K562 (cell line): ENCODE measurements around the gene SPIRE1. TPM values are rescaled to one million over a fixed set of nuclear protein-coding genes. Genes with fewer than 3 reads are reported as not detected.

Experiments
- ARID1B ChIP-seq: fragments of 450-650 bp; IDR thresholded peaks from 2 replicates; pipeline ENCODE4 v1.6.1; 2016; ENCODE audit warnings: antibody characterized with exemption, mild to moderate bottlenecking, inconsistent platforms
- BRCA1 ChIP-seq, 2 experiments: fragments of 450-650 bp in 1 of 2; sonication (generic) in 1 of 2; formaldehyde crosslinking in 1 of 2; IDR thresholded peaks; 2 replicates each; pipeline versions ENCODE4 v1.5.0 to v1.6.1; 2017 to 2020; ENCODE audit warnings: mild to moderate bottlenecking in 1 of 2, missing genetic modification reagents in 1 of 2
- BRD9 ChIP-seq: fragments of 450-650 bp; IDR thresholded peaks from 2 replicates; pipeline ENCODE4 v1.6.1; 2018; ENCODE audit warnings: low read depth; ENCODE audit not compliant: partially characterized antibody
- DPF2 ChIP-seq: fragments of 450-650 bp; IDR thresholded peaks from 2 replicates; pipeline ENCODE4 v1.6.1; 2016
- ID3 ChIP-seq, 2 experiments: fragments of 250-450 bp in 1 of 2; fragments of 450-650 bp in 1 of 2; sonication (Bioruptor Pico) in 1 of 2; IDR thresholded peaks; 2 replicates each; pipeline versions ENCODE4 v1.6.1 to v1.8.0; 2016 to 2021; ENCODE audit warnings: mild to moderate bottlenecking in 2 of 2, moderate library complexity in 2 of 2, missing compliant biosample characterization in 1 of 2, missing genetic modification characterization in 1 of 2
- KAT8 ChIP-seq: fragments of 450-650 bp; IDR thresholded peaks from 2 replicates; pipeline ENCODE4 v1.6.1; 2016; ENCODE audit warnings: low read depth, mild to moderate bottlenecking
- MEF2D ChIP-seq: conservative IDR thresholded peaks from 2 replicates; pipeline ENCODE4 v1.6.1; 2016; ENCODE audit warnings: low read depth, missing genetic modification characterization, missing compliant biosample characterization
- MXD1 ChIP-seq: fragments of 250-450 bp; sonication (Bioruptor Pico); IDR thresholded peaks from 2 replicates; pipeline ENCODE4 v1.8.0; 2021; ENCODE audit warnings: borderline replicate concordance, mild to moderate bottlenecking, moderate library complexity; ENCODE audit not compliant: poor library complexity, severe bottlenecking
- PHB2 ChIP-seq: fragments of 450-650 bp; IDR thresholded peaks from 2 replicates; pipeline ENCODE4 v1.6.1; 2017; ENCODE audit warnings: low read depth
- PHF20 ChIP-seq: fragments of 450-650 bp; IDR thresholded peaks from 2 replicates; pipeline ENCODE4 v1.6.1; 2018; ENCODE audit not compliant: partially characterized antibody
- POLR2G ChIP-seq: fragments of 200-400 bp; formaldehyde crosslinking; IDR thresholded peaks from 2 replicates; pipeline ENCODE4 v1.6.1; 2017; ENCODE audit warnings: low read depth, mild to moderate bottlenecking, antibody characterized with exemption, low read length, moderate library complexity
- POLR3G ChIP-seq: IDR thresholded peaks from 2 replicates; pipeline ENCODE4 v1.6.1; 2011; ENCODE audit not compliant: insufficient read length, insufficient replicate concordance; ENCODE audit errors: extremely low read depth
- SRSF3 ChIP-seq: fragments of 200-400 bp; formaldehyde crosslinking; IDR thresholded peaks from 2 replicates; pipeline ENCODE4 v1.6.1; 2016; ENCODE audit warnings: mild to moderate bottlenecking, low read length, moderate library complexity; ENCODE audit not compliant: insufficient read depth
- SRSF7 ChIP-seq: fragments of 200-400 bp; formaldehyde crosslinking; optimal IDR thresholded peaks from 2 replicates; pipeline ENCODE3; 2017; ENCODE audit warnings: mild to moderate bottlenecking, low read depth, low read length
- ZBTB33 ChIP-seq: sonication (generic); formaldehyde crosslinking; IDR thresholded peaks from 2 replicates; pipeline ENCODE4 v1.8.1; 2023; ENCODE audit warnings: mild to moderate bottlenecking, missing genetic modification reagents
- ZNF239 ChIP-seq: fragments of 250-450 bp; sonication (Bioruptor Pico); IDR thresholded peaks from 2 replicates; pipeline ENCODE4 v1.4.0; 2020; ENCODE audit warnings: mild to moderate bottlenecking
- ZNF347 ChIP-seq: fragments of 450-650 bp; formaldehyde crosslinking; IDR thresholded peaks from 2 replicates; pipeline ENCODE4 v1.4.0; 2020; ENCODE audit warnings: low read depth, mild to moderate bottlenecking, moderate library complexity
- ZNF507 ChIP-seq: conservative IDR thresholded peaks from 2 replicates; pipeline ENCODE4 v1.6.1; 2017; ENCODE audit warnings: missing genetic modification characterization, missing compliant biosample characterization
- ZNF583 ChIP-seq: fragments of 250-450 bp; sonication (Bioruptor Pico); IDR thresholded peaks from 2 replicates; pipeline ENCODE4 v1.4.0; 2020
- ZNF695 ChIP-seq: fragments of 450-650 bp; formaldehyde crosslinking; IDR thresholded peaks from 2 replicates; pipeline ENCODE4 v1.4.0; 2020; ENCODE audit warnings: mild to moderate bottlenecking, moderate library complexity
- polyA plus RNA-seq, 8 experiments: library from polyadenylated mRNA; depleted of rRNA in 4 of 8; stranded (reverse) in 5 of 8; unstranded in 3 of 8; fragments of >200 nt; fragmentation: Nextera tagmentation in 2 of 8; fragmentation: Illumina TruSeq in 1 of 8; extraction: Ambion mirVana in 2 of 8; extraction: Trizol in 1 of 8; gene quantifications; 2 replicates each; pipeline versions ENCODE4 v1.2.1 to v1.2.3, GENCODE V29; 2011 to 2014; ENCODE audit warnings: inconsistent platforms in 1 of 8, missing spikeins in 1 of 8
- total RNA-seq, 7 experiments: library from RNA; depleted of rRNA in 6 of 7; stranded (reverse); fragments of >200 nt in 6 of 7; fragmentation: Illumina TruSeq in 2 of 7; extraction: Trizol in 2 of 7; gene quantifications; 2 replicates each; pipeline versions ENCODE4 v1.2.1 to v1.2.3, GENCODE V29; 2011 to 2021; ENCODE audit warnings: low replicate concordance in 1 of 7
- TF ChIP-seq, protein P1 (sequence below): sonication (generic); formaldehyde crosslinking; IDR thresholded peaks from 2 replicates; pipeline ENCODE4 v1.8.0; 2022; ENCODE audit warnings: mild to moderate bottlenecking, low read depth, missing genetic modification reagents
- TF ChIP-seq, protein P2 (sequence below): fragments of 450-650 bp; IDR thresholded peaks from 2 replicates; pipeline ENCODE4 v1.6.1; 2014; ENCODE audit warnings: low read depth, mild to moderate bottlenecking, moderate library complexity, borderline replicate concordance

The SPIRE1 gene
- total and polyA plus RNA-seq, 9 of the 15 experiments (the other 6 are each of a cell fraction or from before 2014, with no cell fraction given) = 2.9 to 14.0 (median 10.2) TPM

DNA sequence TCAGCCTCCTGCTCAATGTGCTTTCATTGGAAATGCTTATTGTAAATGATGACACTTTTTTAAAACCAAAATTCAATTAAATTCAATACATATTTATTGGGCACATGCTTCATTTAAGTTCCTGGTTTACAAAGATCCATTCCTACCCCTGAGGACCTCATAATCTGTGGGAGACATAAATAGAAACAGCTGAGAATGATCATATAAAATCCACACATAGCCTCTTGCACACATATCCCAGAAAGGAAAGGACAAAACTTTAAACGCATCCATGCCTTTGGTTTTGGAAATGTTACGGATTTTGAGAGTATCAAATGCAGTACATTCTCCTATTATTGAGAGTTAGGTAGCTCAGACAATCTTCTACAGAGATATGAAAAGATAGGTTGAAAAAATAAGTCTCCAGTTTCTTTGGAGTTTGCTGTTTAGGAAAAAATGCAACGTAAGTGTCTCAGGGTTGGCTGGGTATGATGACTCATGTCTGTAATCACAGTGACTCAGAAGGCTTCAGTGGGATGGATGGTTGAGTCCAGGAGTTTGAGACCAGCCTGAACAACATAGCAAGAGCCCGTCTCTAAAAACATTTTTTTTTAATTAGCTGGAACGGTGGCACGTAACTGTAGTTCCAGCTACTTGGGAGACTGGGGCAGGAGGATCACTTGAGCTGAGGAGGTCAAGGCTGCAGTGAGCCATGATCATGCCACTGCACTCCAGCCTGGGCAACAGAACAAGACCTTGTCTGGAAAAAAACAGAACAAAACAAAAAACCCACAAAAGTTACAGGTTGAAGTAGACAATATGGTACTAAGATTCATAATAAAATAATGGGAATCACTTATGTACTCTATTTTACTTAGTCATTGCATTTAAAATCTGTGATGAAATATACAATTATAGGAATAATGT lies 254.1 kb downstream of the SPIRE1 start (continued):
- no peak for TF ChIP-seq ID3 (CRISPR knock-in tag; IDR thresholded peaks at IDR 0.05)
- TF ChIP-seq ID3 (tag; IDR thresholded peaks at IDR 0.05) = no peak
- no peak for TF ChIP-seq PHF20
- no peak for TF ChIP-seq MXD1 (CRISPR knock-in tag)
- TF ChIP-seq, protein P1, sequence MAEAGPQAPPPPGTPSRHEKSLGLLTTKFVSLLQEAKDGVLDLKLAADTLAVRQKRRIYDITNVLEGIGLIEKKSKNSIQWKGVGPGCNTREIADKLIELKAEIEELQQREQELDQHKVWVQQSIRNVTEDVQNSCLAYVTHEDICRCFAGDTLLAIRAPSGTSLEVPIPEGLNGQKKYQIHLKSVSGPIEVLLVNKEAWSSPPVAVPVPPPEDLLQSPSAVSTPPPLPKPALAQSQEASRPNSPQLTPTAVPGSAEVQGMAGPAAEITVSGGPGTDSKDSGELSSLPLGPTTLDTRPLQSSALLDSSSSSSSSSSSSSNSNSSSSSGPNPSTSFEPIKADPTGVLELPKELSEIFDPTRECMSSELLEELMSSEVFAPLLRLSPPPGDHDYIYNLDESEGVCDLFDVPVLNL (CRISPR knock-in tag) = no peak
- TF ChIP-seq SRSF7 = no peak
- no peak for TF ChIP-seq BRCA1 (IDR thresholded peaks at IDR 0.05)
- TF ChIP-seq BRCA1 (CRISPR knock-in tag; IDR thresholded peaks at IDR 0.05) = no peak
- TF ChIP-seq ZNF239 (CRISPR knock-in tag) = no peak
- TF ChIP-seq PHB2 = no peak
- TF ChIP-seq, protein P2, sequence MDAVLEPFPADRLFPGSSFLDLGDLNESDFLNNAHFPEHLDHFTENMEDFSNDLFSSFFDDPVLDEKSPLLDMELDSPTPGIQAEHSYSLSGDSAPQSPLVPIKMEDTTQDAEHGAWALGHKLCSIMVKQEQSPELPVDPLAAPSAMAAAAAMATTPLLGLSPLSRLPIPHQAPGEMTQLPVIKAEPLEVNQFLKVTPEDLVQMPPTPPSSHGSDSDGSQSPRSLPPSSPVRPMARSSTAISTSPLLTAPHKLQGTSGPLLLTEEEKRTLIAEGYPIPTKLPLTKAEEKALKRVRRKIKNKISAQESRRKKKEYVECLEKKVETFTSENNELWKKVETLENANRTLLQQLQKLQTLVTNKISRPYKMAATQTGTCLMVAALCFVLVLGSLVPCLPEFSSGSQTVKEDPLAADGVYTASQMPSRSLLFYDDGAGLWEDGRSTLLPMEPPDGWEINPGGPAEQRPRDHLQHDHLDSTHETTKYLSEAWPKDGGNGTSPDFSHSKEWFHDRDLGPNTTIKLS = 0 out of 2 replicates have a peak, but pooled peaks have one; percentile 27
- TF ChIP-seq ZNF507 (tag) = no peak
- no peak for TF ChIP-seq POLR2G
- no peak for TF ChIP-seq SRSF3
- TF ChIP-seq ZNF583 = no peak
- TF ChIP-seq KAT8 = no peak
- TF ChIP-seq DPF2 = peak; percentile 96
- TF ChIP-seq POLR3G = no peak
- no peak for TF ChIP-seq ZBTB33 (CRISPR knock-in tag)
- no peak for TF ChIP-seq ZNF347
- no peak for TF ChIP-seq MEF2D (tag)
- peak; percentile 89 for TF ChIP-seq ARID1B
- no peak for TF ChIP-seq ZNF695 (CRISPR knock-in tag)
- TF ChIP-seq BRD9 = no peak
